Keratinocyte (primary cell): ENCODE data around the gene SLC17A5.
"Not testable (repeated sequence)": the region's sequence is repeated elsewhere in the genome, so short reads cannot be mapped to it uniquely, and the experiment has no call there.

Source experiments
- CTCF ChIP-seq, 3 experiments: IDR thresholded peaks in 1 of 3; conservative IDR thresholded peaks in 1 of 3; optimal IDR thresholded peaks in 1 of 3; 2 replicates in 2 of 3; 3 replicates in 1 of 3; pipeline versions ENCODE3 to v1.5.1; 2011; ENCODE audit warnings: low read length in 3 of 3, mild to moderate bottlenecking in 3 of 3, moderate library complexity in 2 of 3, control low read depth in 1 of 3, inconsistent platforms in 1 of 3; ENCODE audit not compliant: insufficient read depth in 2 of 3; ENCODE audit errors: extremely low read depth in 1 of 3
- EZH2 ChIP-seq: IDR thresholded peaks from one replicate; pipeline ENCODE4 v1.6.1; 2012; ENCODE audit warnings: inconsistent platforms, mild to moderate bottlenecking, low read length, moderate library complexity

GRCh38 chr6:73571218-73572181, 82.3 kb downstream of the SLC17A5 start:
- not testable (repeated sequence) for TF ChIP-seq CTCF (optimal IDR thresholded peaks at IDR 0.05 in 1 of 3, IDR thresholded peaks at IDR 0.05 in 1 of 3, conservative IDR thresholded peaks at IDR 0.05 in 1 of 3; ENCODE audit: extremely low read depth in 1 of 3, insufficient read depth in 2 of 3, low read length in 3 of 3); EZH2
